HepG2 (cell line): ENCODE measurements around the gene FNDC3B. TPM values are rescaled to one million over a fixed set of nuclear protein-coding genes. Genes with fewer than 3 reads are reported as not detected.

ENCODE experiments used
- ATAC-seq: fragments of 200-7000 bp; cut with Tn5 transposase; 3 replicates; pipeline ENCODE4 v1.9.1; 2020; ENCODE audit warnings: mild to moderate bottlenecking, moderate library complexity
- BruUV-seq: library from RNA; stranded (reverse); fragments of 400-500 nt; replicated peaks from 2 replicates; lab custom pipeline; 2021; lab: Mats Ljungman, UMichigan
- CTCF ChIA-PET: fragments of 300-600 bp; formaldehyde crosslinking; extraction: SDS; loops from one replicate; lab custom pipeline; 2021; ENCODE audit warnings: low total read pairs, inconsistent platforms, low intra/inter-chr PET ratio; lab: Yijun Ruan, JAX
- POLR2A ChIA-PET: fragments of 350-600 bp; sonication (Branson Sonifier 250); formaldehyde crosslinking; loops from one replicate; lab custom pipeline; 2020; ENCODE audit warnings: antibody characterized with exemption, inconsistent platforms; lab: Yijun Ruan, JAX
- DNase-seq: peaks from one replicate; pipeline ENCODE4 v3.0.0-alpha.2; 2015; ENCODE audit warnings: low spot score
- FAIRE-seq: peaks from 3 replicates; lab custom pipeline; 2011; peaks lifted over from hg19 to GRCh38; lab: Jason Lieb, UNC
- H2AFZ ChIP-seq: one replicate; pipeline ENCODE4 v1.6.1; 2011; ENCODE audit warnings: low read length, inconsistent platforms
- H3K27ac ChIP-seq: fragments of 300-600 bp; 3 replicates; pipeline ENCODE4 v1.8.0; 2011; ENCODE audit warnings: mixed run types, mild to moderate bottlenecking, mixed read lengths, low read length, inconsistent platforms; ENCODE audit not compliant: insufficient read depth; ENCODE audit errors: extremely low read length
- H3K27me3 ChIP-seq, 2 experiments: fragments of 200-600 bp in 1 of 2; 2 replicates in 1 of 2; 3 replicates in 1 of 2; pipeline versions ENCODE4 v1.6.0 to v1.8.0; 2011; ENCODE audit warnings: low read length in 2 of 2, mild to moderate bottlenecking in 2 of 2, moderate library complexity in 2 of 2, inconsistent platforms in 1 of 2; ENCODE audit not compliant: insufficient read depth in 2 of 2, control insufficient read depth in 1 of 2
- H3K36me3 ChIP-seq, 2 experiments: fragments of 200-600 bp in 1 of 2; replicated peaks in 1 of 2; 2 replicates in 1 of 2; 3 replicates in 1 of 2; pipeline versions ENCODE4 v1.5.1 to v1.8.0; 2011; ENCODE audit warnings: low read length in 2 of 2, inconsistent platforms in 1 of 2; ENCODE audit not compliant: insufficient read depth in 2 of 2, control insufficient read depth in 1 of 2
- H3K4me1 ChIP-seq: 2 replicates; pipeline ENCODE4 v1.5.1; 2012; ENCODE audit warnings: low read length, inconsistent platforms; ENCODE audit not compliant: insufficient read depth
- H3K4me2 ChIP-seq: 2 replicates; pipeline ENCODE4 v1.6.0; 2011; ENCODE audit warnings: low read depth, low read length, inconsistent platforms
- H3K4me3 ChIP-seq, 3 experiments: fragments of 200-600 bp in 1 of 3; sonication (generic), shearing (Covaris generic) in 1 of 3; replicated peaks in 1 of 3; 2 replicates each; pipeline ENCODE4 v1.5.1; 2011 to 2016; ENCODE audit warnings: low read length in 3 of 3, inconsistent platforms in 2 of 3, low read depth in 2 of 3, mild to moderate bottlenecking in 2 of 3, control low read depth in 1 of 3, mixed read lengths in 1 of 3; ENCODE audit not compliant: insufficient read depth in 1 of 3
- H3K79me2 ChIP-seq: one replicate; pipeline ENCODE4 v1.6.1; 2011; ENCODE audit warnings: low read length, inconsistent platforms; ENCODE audit not compliant: insufficient read depth
- H3K9ac ChIP-seq: 2 replicates; pipeline ENCODE4 v1.6.0; 2011; ENCODE audit warnings: mild to moderate bottlenecking, low read depth, low read length, inconsistent platforms; ENCODE audit not compliant: insufficient read depth
- H3K9me3 ChIP-seq: 2 replicates; pipeline ENCODE4 v1.5.1; 2012; ENCODE audit warnings: mild to moderate bottlenecking, low read length
- H4K20me1 ChIP-seq: 2 replicates; pipeline ENCODE4 v1.6.0; 2011; ENCODE audit warnings: inconsistent platforms, mild to moderate bottlenecking, low read length, moderate library complexity; ENCODE audit not compliant: insufficient read depth
- AGO2 ChIP-seq: fragments of 200-400 bp; formaldehyde crosslinking; optimal IDR thresholded peaks from 2 replicates; pipeline ENCODE3; 2017; ENCODE audit warnings: mild to moderate bottlenecking, low read depth, low read length, moderate library complexity
- HNF4A ChIP-seq: sonication (generic); formaldehyde crosslinking; IDR thresholded peaks from 2 replicates; pipeline ENCODE4 v1.4.0; 2020; ENCODE audit warnings: missing genetic modification reagents
- MYC ChIP-seq: sonication (generic); formaldehyde crosslinking; IDR thresholded peaks from 2 replicates; pipeline ENCODE4 v1.9.0; 2021; ENCODE audit warnings: missing genetic modification reagents, borderline replicate concordance
- NR2F1 ChIP-seq, 2 experiments: fragments of 450-650 bp in 1 of 2; formaldehyde crosslinking in 1 of 2; IDR thresholded peaks; 2 replicates each; pipeline versions ENCODE4 v1.5.0 to v1.6.1; 2016 to 2020; ENCODE audit warnings: mild to moderate bottlenecking in 1 of 2, missing compliant biosample characterization in 1 of 2, missing genetic modification reagents in 1 of 2, moderate library complexity in 1 of 2
- POLR2A ChIP-seq, 2 experiments: IDR thresholded peaks; 2 replicates each; pipeline ENCODE4 v1.6.1; 2011; ENCODE audit warnings: low read depth in 2 of 2, low read length in 2 of 2, mild to moderate bottlenecking in 1 of 2, moderate library complexity in 1 of 2; ENCODE audit not compliant: insufficient read depth in 1 of 2
- POLR2AphosphoS5 ChIP-seq: IDR thresholded peaks from 2 replicates; pipeline ENCODE4 v1.6.1; 2012; ENCODE audit warnings: low read depth, low read length
- RBFOX2 ChIP-seq: fragments of 200-400 bp; formaldehyde crosslinking; IDR thresholded peaks from 2 replicates; pipeline ENCODE4 v1.6.1; 2017; ENCODE audit warnings: low read depth, mild to moderate bottlenecking, low read length
- RBM22 ChIP-seq: fragments of 200-400 bp; formaldehyde crosslinking; optimal IDR thresholded peaks from 2 replicates; pipeline ENCODE3; 2017; ENCODE audit warnings: mild to moderate bottlenecking, low read length, moderate library complexity
- SALL2 ChIP-seq: sonication (generic); formaldehyde crosslinking; IDR thresholded peaks from 2 replicates; pipeline ENCODE4 v1.8.1; 2023; ENCODE audit warnings: mild to moderate bottlenecking, missing genetic modification reagents, inconsistent platforms
- ZBTB38 ChIP-seq: sonication (generic); formaldehyde crosslinking; IDR thresholded peaks from 2 replicates; pipeline ENCODE4 v1.5.1; 2020; ENCODE audit warnings: mild to moderate bottlenecking, missing genetic modification reagents
- ZNF326 ChIP-seq: sonication (generic); formaldehyde crosslinking; IDR thresholded peaks from 2 replicates; pipeline ENCODE4 v1.4.0; 2020; ENCODE audit warnings: missing genetic modification reagents, borderline replicate concordance
- ZNF367 ChIP-seq: sonication (generic); formaldehyde crosslinking; IDR thresholded peaks from 2 replicates; pipeline ENCODE4 v1.4.0; 2020; ENCODE audit warnings: missing genetic modification reagents, borderline replicate concordance
- WGBS: methylation state at CpG from one replicate; pipeline ENCODE4 v1.1.6; 2017; ENCODE audit warnings: low lambda C conversion rate; 5-methylcytosine and 5-hydroxymethylcytosine counted together
- in situ Hi-C: cut with HindIII; loops from 2 replicates; pipeline ENCODE4 v1.10.0; 2017; ENCODE audit warnings: low pct_unique_long_range_greater_than_20kb; ENCODE audit not compliant: extremely low pct_ligation_motif_present
- intact Hi-C: fragments of 100-400 bp; cut with micrococcal nuclease; formaldehyde crosslinking; loops from one replicate; pipeline ENCODE4 v1.10.0; 2022; ENCODE audit not compliant: unreplicated experiment
- polyA plus RNA-seq, 8 experiments: library from polyadenylated mRNA; depleted of rRNA in 3 of 8; stranded (reverse) in 7 of 8; unstranded in 1 of 8; fragments of >200 nt; fragmentation: Illumina TruSeq in 4 of 8; extraction: Trizol in 4 of 8; gene quantifications; 2 replicates each; pipeline versions ENCODE4 v1.2.1 to v1.2.3, GENCODE V29; 2011 to 2016; ENCODE audit warnings: low read depth in 4 of 8, missing spikeins in 1 of 8, mixed read lengths in 1 of 8; ENCODE audit not compliant: insufficient read depth in 1 of 8
- total RNA-seq, 5 experiments: library from RNA; depleted of rRNA; stranded (reverse); fragments of >200 nt; fragmentation: Illumina TruSeq; extraction: Trizol; gene quantifications; 2 replicates each; pipeline ENCODE4 v1.2.3, GENCODE V29; 2016; ENCODE audit warnings: low read depth in 1 of 5

Gene FNDC3B
- total and polyA plus RNA-seq, 2 of the 13 experiments (the other 11 are each of a cell fraction or from before 2014, with no cell fraction given) = 74.8 to 103 TPM

GRCh38 chr3:172048599-172048998 lies 9.2 kb downstream of the FNDC3B start:
- peaks cover 5 to 68% of the 10 kb centered on the region in 2 experiments for H3K36me3 ChIP-seq
- CTCF ChIA-PET = no interaction called here
- H2AFZ ChIP-seq = no peak overlapping the region
- WGBS = 79% methylated on average over 2 of the region's 2 CpGs
- peaks cover 99% of the 10 kb centered on the region for H3K4me1 ChIP-seq
- POLR2A ChIA-PET = interaction anchor here (0.7 kb wide), 1 partner anchor 207 kb away, joined by 3 read pairs; no protein-coding TSS in a partner anchor
- H3K27ac ChIP-seq = peak overlapping the region; percentile 23
- no peak for FAIRE-seq
- in situ Hi-C loops = no loop called here
- DNase-seq = no peak
- TF ChIP-seq ZBTB38 (CRISPR knock-in tag) (no peak), ZNF326 (CRISPR knock-in tag) (no peak), POLR2A (IDR thresholded peaks at IDR 0.05; ENCODE audit: insufficient read depth in 1 of 2, low read depth in 2 of 2, low read length in 2 of 2) (peak in 1 of 2 experiments; percentile 43; a peak in 1 of 4 replicates), AGO2 (peak; percentile 50), ZNF367 (CRISPR knock-in tag) (no peak)
- no peaks in the 10 kb centered on the region for H3K9me3 ChIP-seq
- ATAC-seq = no peak
- BruUV-seq = no TSS peak
- H3K4me3 ChIP-seq = peak overlapping the region in 1 of 3 experiments; percentile 15; a peak in 2 of 6 replicates
- no peaks in the 10 kb centered on the region; a peak in 1 of 5 replicates for H3K27me3 ChIP-seq
- H3K4me2 ChIP-seq = peak overlapping the region; percentile 97
- peaks cover 98% of the 10 kb centered on the region for H4K20me1 ChIP-seq
- intact Hi-C loops = loop anchor here (5.0 kb wide), 1 partner anchor 166 kb away; no protein-coding TSS in a partner anchor
- H3K79me2 ChIP-seq = peaks cover 100% of the 10 kb centered on the region
- no peak overlapping the region for H3K9ac ChIP-seq

- in situ Hi-C loops (no loop called here), intact Hi-C loops (no loop called here)
- Histone ChIP-seq H2AFZ (no peak overlapping the region), H3K4me1 (peaks cover 100% of the 10 kb centered on the region), H3K4me2 (peak overlapping the region; percentile 33; the same call in 1 of the 2 replicates), H3K79me2 (peaks cover 98% of the 10 kb centered on the region), H3K9ac (no peak overlapping the region), H3K9me3 (no peaks in the 10 kb centered on the region), H3K4me3 (no peak overlapping the region), H4K20me1 (peaks cover 98% of the 10 kb centered on the region), H3K27ac (no peak overlapping the region), H3K36me3 (peaks cover 9 to 71% of the 10 kb centered on the region in 2 experiments), H3K27me3 (no peaks in the 10 kb centered on the region)
- 89% methylated on average over 3 of the region's 3 CpGs for WGBS
- DNase-seq (no peak), FAIRE-seq (no peak), ATAC-seq (no peak)
- ChIA-PET CTCF (no interaction called here), POLR2A (interaction anchor here (1.2 kb wide), 1 partner anchor 210 kb away, joined by 3 read pairs; no protein-coding TSS in a partner anchor)
- TF ChIP-seq AGO2 (peak; percentile 59), RBM22 (peak; percentile 86), NR2F1 (CRISPR knock-in tag; IDR thresholded peaks at IDR 0.05) (no peak), HNF4A (no peak), MYC (CRISPR knock-in tag) (no peak), RBFOX2 (peak; percentile 75), SALL2 (CRISPR knock-in tag) (no peak), POLR2AphosphoS5 (0 out of 2 replicates have a peak, but pooled peaks have one; percentile 17)
- no TSS peak for BruUV-seq
Observed at GRCh38 chr3:172051310-172051956, 12.1 kb downstream of the FNDC3B start.
